Loucy (cell line): ENCODE results near the gene DVL3.

Experiments used
- CTCF ChIP-seq: fragments of 200-600 bp; sonication (generic); conservative IDR thresholded peaks from 2 replicates; pipeline ENCODE4 v1.5.1; 2014; ENCODE audit warnings: mild to moderate bottlenecking, antibody characterized with exemption, low read length
- EZH2phosphoT487 ChIP-seq: fragments of 200-600 bp; IDR thresholded peaks from 2 replicates; pipeline ENCODE4 v1.6.1; 2018; ENCODE audit warnings: antibody characterized with exemption, mild to moderate bottlenecking, moderate library complexity, borderline replicate concordance

GRCh38 chr3:184200825-184201224 is 45.6 kb downstream of the DVL3 start:
- TF ChIP-seq CTCF (no peak), EZH2phosphoT487 (no peak)
